NCI-H1417 treated with DMSO at 0.1 percent for 48 hours (cell line): ENCODE measurements around the gene AMOT.

Experiments used
- DNase-seq: peaks from one replicate; lab custom pipeline; 2025; lab: John Stamatoyannopoulos, UW

The AMOT gene

GRCh38 chrX:112802541-112802940 lies 38.1 kb downstream of the AMOT start:
- DNase-seq: no peak

GRCh38 chrX:112800971-112801775 lies 39.5 kb downstream of the AMOT start:
- DNase-seq: no peak

GRCh38 chrX:112799425-112799824 lies 41.2 kb downstream of the AMOT start:
- no peak for DNase-seq

- no peak for DNase-seq
Measured at GRCh38 chrX:112798736-112799135, 41.9 kb downstream of the AMOT start.

- no peak for DNase-seq
Measured at GRCh38 chrX:112789931-112790330, 50.7 kb downstream of the AMOT start.

- no peak for DNase-seq
Measured at GRCh38 chrX:112786076-112786475, 54.6 kb downstream of the AMOT start.

GRCh38 chrX:112785344-112785743 lies 55.3 kb downstream of the AMOT start:
- DNase-seq: no peak

- no peak for DNase-seq
Measured at GRCh38 chrX:112784692-112785091, 55.9 kb downstream of the AMOT start.

GRCh38 chrX:112779139-112779538 lies 61.5 kb downstream of the AMOT start:
- no peak for DNase-seq

GRCh38 chrX:112774651-112775293 lies 65.9 kb downstream of the AMOT start:
- no peak for DNase-seq

- no peak for DNase-seq
Measured at GRCh38 chrX:112774142-112774541, 66.5 kb downstream of the AMOT start.

GRCh38 chrX:112769034-112769433 lies 71.6 kb downstream of the AMOT start:
- no peak for DNase-seq

GRCh38 chrX:112768563-112768962 lies 72.1 kb downstream of the AMOT start:
- DNase-seq: no peak

- DNase-seq: no peak
Measured at GRCh38 chrX:112766774-112767173, 73.9 kb downstream of the AMOT start.

- no peak for DNase-seq
Measured at GRCh38 chrX:112761242-112762207, 79.1 kb downstream of the AMOT start.

- DNase-seq: no peak
Measured at GRCh38 chrX:112760697-112761096, 79.9 kb downstream of the AMOT start.

- DNase-seq: no peak
Measured at GRCh38 chrX:112759966-112760365, 80.7 kb downstream of the AMOT start.

GRCh38 chrX:112759512-112759911 lies 81.1 kb downstream of the AMOT start:
- no peak for DNase-seq

- no peak for DNase-seq
Measured at GRCh38 chrX:112757946-112758345, 82.7 kb downstream of the AMOT start.

GRCh38 chrX:112753116-112753515 lies 87.5 kb downstream of the AMOT start:
- no peak for DNase-seq

- no peak for DNase-seq
Measured at GRCh38 chrX:112751076-112751475, 89.6 kb downstream of the AMOT start.

- DNase-seq: no peak
Measured at GRCh38 chrX:112746812-112747595, 93.6 kb downstream of the AMOT start.
